AG20443 (cell line): ENCODE results near the gene COX5A.
"Not testable (repeated sequence)": the region's sequence is repeated elsewhere in the genome, so short reads cannot be mapped to it uniquely, and the experiment has no call there.

ENCODE experiments used
- DNase-seq: peaks from one replicate; pipeline ENCODE4 v3.0.0; 2012; ENCODE audit warnings: low spot score, mixed read lengths

COX5A gene

GRCh38 chr15:74901612-74902063 is 36.2 kb downstream of the COX5A start:
- peak; percentile 84 for DNase-seq

GRCh38 chr15:74897300-74897701 is 40.6 kb downstream of the COX5A start:
- DNase-seq, result no peak

- no peak for DNase-seq
These were observed 41.6 kb downstream of the COX5A start for GRCh38 chr15:74896316-74896715.

- no peak for DNase-seq
These were observed 42.0 kb downstream of the COX5A start for GRCh38 chr15:74895830-74896229.

GRCh38 chr15:74894383-74894782 is 43.5 kb downstream of the COX5A start:
- DNase-seq, result not testable (repeated sequence)

GRCh38 chr15:74893627-74894026 is 44.2 kb downstream of the COX5A start:
- no peak for DNase-seq

- DNase-seq, result no peak
These were observed 44.9 kb downstream of the COX5A start for GRCh38 chr15:74892931-74893330.

GRCh38 chr15:74892313-74892712 is 45.6 kb downstream of the COX5A start:
- no peak for DNase-seq

GRCh38 chr15:74891469-74891868 is 46.4 kb downstream of the COX5A start:
- DNase-seq, result no peak

- no peak for DNase-seq
These were observed 47.3 kb downstream of the COX5A start for GRCh38 chr15:74890665-74890960.

GRCh38 chr15:74889883-74890664 is 47.8 kb downstream of the COX5A start, which contains the start of gene MPI:
Gene MPI (plus strand): TSS chr15:74890042. CDS start chr15:74890074, 32 bp downstream.
- peak; percentile 96 for DNase-seq

- peak; percentile 66 for DNase-seq
These were observed 48.4 kb downstream of the COX5A start for GRCh38 chr15:74889390-74889882.

- DNase-seq, result no peak
These were observed 49.2 kb downstream of the COX5A start for GRCh38 chr15:74888716-74889115.

- not testable (repeated sequence) for DNase-seq
These were observed 50.2 kb downstream of the COX5A start for GRCh38 chr15:74887537-74888193.

- DNase-seq, result no peak
These were observed 52.4 kb downstream of the COX5A start for GRCh38 chr15:74885461-74885860.

- peak; percentile 46 for DNase-seq
These were observed 53.2 kb downstream of the COX5A start for GRCh38 chr15:74884428-74885223.

GRCh38 chr15:74882528-74882927 is 55.3 kb downstream of the COX5A start:
- no peak for DNase-seq

- no peak for DNase-seq
These were observed 59.6 kb downstream of the COX5A start for GRCh38 chr15:74878273-74878672.

GRCh38 chr15:74873756-74874424 is 64.0 kb downstream of the COX5A start:
- peak; percentile 41 for DNase-seq

- peak; percentile 99 for DNase-seq
These were observed 64.7 kb downstream of the COX5A start, which contains the start of gene SCAMP2 for GRCh38 chr15:74873036-74873755. Gene SCAMP2 (minus strand): TSS chr15:74873365. CDS start chr15:74873255, 110 bp downstream.

GRCh38 chr15:74872702-74873035 is 65.2 kb downstream of the COX5A start:
- DNase-seq, result no peak
